ENCODE measurements around the gene EFCAB6.

- TF ChIP-seq POLR2A (IDR thresholded peaks at IDR 0.05; ENCODE audit: low read depth, low read length): no peak
- TF ChIP-seq SPI1 (IDR thresholded peaks at IDR 0.05; ENCODE audit: low read depth, low read length): no peak
- TF ChIP-seq POLR2AphosphoS5 (IDR thresholded peaks at IDR 0.05; ENCODE audit: low read depth, low read length): no peak
- no peak for TF ChIP-seq TAF1 (IDR thresholded peaks at IDR 0.05; ENCODE audit: low read depth, low read length)
These were observed 8.0 kb upstream of the EFCAB6 start for GRCh38 chr22:43819931-43820640.

All from GM12891 (cell line).